CD8-positive, alpha-beta memory T cell (primary cell): ENCODE results near the gene ZNF48. TPM values are rescaled to one million over a fixed set of nuclear protein-coding genes. Genes with fewer than 3 reads are reported as not detected.

Experiments used
- CTCF ChIA-PET: fragments of 350-600 bp; sonication (Branson Sonifier 250); formaldehyde crosslinking; loops from one replicate; lab custom pipeline; 2021; ENCODE audit warnings: antibody characterized with exemption; lab: Charles Lee
- POLR2A ChIA-PET: fragments of 350-600 bp; sonication (Branson Sonifier 250); formaldehyde crosslinking; loops from one replicate; lab custom pipeline; 2021; ENCODE audit warnings: antibody characterized with exemption; lab: Charles Lee
- DNase-seq, 5 donors: peaks; one replicate each; pipeline versions ENCODE4 v3.0.0 to v3.0.0-alpha.2; 2020 to 2022; ENCODE audit warnings: mixed read lengths in 1 of 5
- H3K27ac ChIP-seq: one replicate; pipeline ENCODE4 v1.7.0; 2013; ENCODE audit warnings: low read depth, mild to moderate bottlenecking, low read length, moderate library complexity
- H3K27me3 ChIP-seq: 2 replicates; pipeline ENCODE4 v1.7.0; 2013; ENCODE audit warnings: low read length, mild to moderate bottlenecking; ENCODE audit not compliant: insufficient read depth, poor library complexity, severe bottlenecking
- H3K36me3 ChIP-seq: 2 replicates; pipeline ENCODE4 v1.7.0; 2013; ENCODE audit warnings: mild to moderate bottlenecking, low read length, moderate library complexity; ENCODE audit not compliant: insufficient read depth
- H3K4me1 ChIP-seq: 2 replicates; pipeline ENCODE4 v1.7.0; 2013; ENCODE audit warnings: mild to moderate bottlenecking, low read length, moderate library complexity; ENCODE audit not compliant: insufficient read depth
- H3K4me3 ChIP-seq: 2 replicates; pipeline ENCODE4 v1.7.0; 2013; ENCODE audit warnings: mild to moderate bottlenecking, low read length
- H3K9me3 ChIP-seq: 2 replicates; pipeline ENCODE4 v1.7.0; 2013; ENCODE audit warnings: mild to moderate bottlenecking, low read length
- H3K27ac Mint-ChIP-seq, 8 donors: one replicate each; pipeline ENCODE4 v1.8.0; 2020 to 2021; ENCODE audit warnings: mixed read lengths in 8 of 8, mild to moderate bottlenecking in 6 of 8, inconsistent platforms in 3 of 8, moderate library complexity in 3 of 8
- H3K27me3 Mint-ChIP-seq, 2 donors: one replicate each; pipeline ENCODE4 v1.8.0; 2020 to 2021; ENCODE audit warnings: mixed read lengths in 2 of 2, mild to moderate bottlenecking in 1 of 2, moderate library complexity in 1 of 2
- H3K36me3 Mint-ChIP-seq, 3 donors: one replicate each; pipeline ENCODE4 v1.8.0; 2020 to 2021; ENCODE audit warnings: mixed read lengths in 3 of 3, inconsistent platforms in 1 of 3, mild to moderate bottlenecking in 1 of 3
- H3K4me1 Mint-ChIP-seq, 3 donors: one replicate each; pipeline ENCODE4 v1.8.0; 2020 to 2021; ENCODE audit warnings: mixed read lengths in 3 of 3, inconsistent platforms in 1 of 3, mild to moderate bottlenecking in 1 of 3
- H3K4me3 Mint-ChIP-seq, 7 donors: one replicate each; pipeline ENCODE4 v1.8.0; 2020 to 2021; ENCODE audit warnings: mixed read lengths in 7 of 7, mild to moderate bottlenecking in 6 of 7, moderate library complexity in 4 of 7, inconsistent platforms in 2 of 7
- H3K9me3 Mint-ChIP-seq, 5 donors: one replicate each; pipeline ENCODE4 v1.8.0; 2020 to 2022; ENCODE audit warnings: mixed read lengths in 5 of 5, mild to moderate bottlenecking in 3 of 5, moderate library complexity in 2 of 5, inconsistent platforms in 1 of 5
- polyA plus RNA-seq: library from polyadenylated mRNA; unstranded; fragments of 300-500 nt; fragmentation: Illumina TruSeq; gene quantifications from one replicate; pipeline ENCODE4 v1.2.3, GENCODE V29; 2021
- total RNA-seq, 2 experiments: library from RNA; stranded (reverse); gene quantifications; one replicate each; pipeline ENCODE4 v1.2.3, GENCODE V29; 2021

Gene ZNF48
- total and polyA plus RNA-seq, 3 experiments from 2014 or later = 10.2 to 19.3 (median 18.4) TPM

GRCh38 chr16:30447512-30448226 is 52.4 kb downstream of the ZNF48 start:
- Mint-ChIP-seq H3K9me3 (no peaks in the 10 kb centered on the region), H3K36me3 (peaks cover 9 to 19% (median 13%) of the 10 kb centered on the region in 3 donors), H3K4me1 (peaks cover 45 to 63% (median 56%) of the 10 kb centered on the region in 3 donors), H3K27me3 (peaks cover 0 to 1% of the 10 kb centered on the region in 2 donors), H3K27ac (peak overlapping the region in 2 of 8 donors; percentile 31 to 87), H3K4me3 (peak overlapping the region in 2 of 7 donors; percentile 40 to 88)
- DNase-seq = no peak
- Histone ChIP-seq H3K4me3 (no peak overlapping the region), H3K27ac (no peak overlapping the region), H3K4me1 (peaks cover 52% of the 10 kb centered on the region), H3K36me3 (peaks cover 15% of the 10 kb centered on the region), H3K27me3 (no peaks in the 10 kb centered on the region), H3K9me3 (no peaks in the 10 kb centered on the region)
- POLR2A ChIA-PET = interaction anchor here (0.7 to 3.1 kb wide), 2 partner anchors 11 to 39 kb away, joined by 6 to 15 read pairs; no protein-coding TSS in a partner anchor
- CTCF ChIA-PET = interaction anchor here (0.7 to 4.6 kb wide), 9 partner anchors 8 to 150 kb away, joined by 3 to 34 read pairs (median 3); partner anchors contain the start of genes DCTPP1 and ITGAL

DNA sequence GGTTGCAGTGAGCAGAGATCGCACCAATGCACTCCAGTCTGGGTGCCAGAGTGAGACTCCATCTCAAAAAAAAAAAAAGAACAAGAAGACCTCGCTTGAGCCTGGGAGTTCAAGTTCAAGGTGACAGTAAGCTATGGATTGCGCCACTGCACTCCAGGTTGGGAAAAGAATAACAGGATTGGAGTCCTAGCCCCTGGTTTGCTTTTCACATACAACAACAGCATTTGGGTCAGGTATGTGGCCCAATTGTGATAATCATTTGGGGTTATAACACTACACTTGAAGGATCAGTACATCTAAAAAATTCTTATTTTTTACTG is 53.9 kb downstream of the ZNF48 start:
- POLR2A ChIA-PET = interaction anchor here (0.7 to 3.1 kb wide), 6 partner anchors 10 to 108 kb away, joined by 3 to 15 read pairs (median 6); no protein-coding TSS in a partner anchor
- peak overlapping the region in 2 of 8 donors; percentile 60 to 84 for H3K27ac Mint-ChIP-seq
- H3K4me1 ChIP-seq = peaks cover 43% of the 10 kb centered on the region

More for the DNA sequence above, 53.9 kb downstream of the ZNF48 start:
- no peak for DNase-seq
- no peak overlapping the region for H3K27ac ChIP-seq
- no peaks in the 10 kb centered on the region for H3K27me3 ChIP-seq
- Mint-ChIP-seq H3K27me3 (peaks cover 0 to 1% of the 10 kb centered on the region in 2 donors), H3K36me3 (peaks cover 1 to 7% (median 2%) of the 10 kb centered on the region in 3 donors), H3K4me3 (no peak overlapping the region), H3K9me3 (no peaks in the 10 kb centered on the region), H3K4me1 (peaks cover 36 to 57% (median 50%) of the 10 kb centered on the region in 3 donors)
- H3K4me3 ChIP-seq = no peak overlapping the region
- H3K36me3 ChIP-seq = peaks cover 8% of the 10 kb centered on the region
- no peaks in the 10 kb centered on the region for H3K9me3 ChIP-seq
- CTCF ChIA-PET = interaction anchor here (0.6 to 4.6 kb wide), 36 partner anchors 9 to 186 kb away, joined by 3 to 34 read pairs (median 4); partner anchors contain the start of genes DCTPP1, ITGAL, TBC1D10B and ZNF688

Other genes with a start within 250 kb of the ZNF48 start
- gene CORO1A, start 211.8 kb upstream of the ZNF48 start, total RNA-seq = 100 to 1,000 TPM; 889 to 952 TPM
- gene CORO1A, start 211.8 kb upstream of the ZNF48 start, polyA plus RNA-seq = 1,446 TPM
- gene BOLA2B, start 201.8 kb upstream of the ZNF48 start, total RNA-seq = 100 to 1,000 TPM; 268 to 271 TPM
- 208 TPM for gene BOLA2B, start 201.8 kb upstream of the ZNF48 start, polyA plus RNA-seq
- gene SLX1A, start 201.5 kb upstream of the ZNF48 start, total RNA-seq = 10 to 100 TPM; 63.6 to 70.9 TPM
- 68.8 TPM for gene SLX1A, start 201.5 kb upstream of the ZNF48 start, polyA plus RNA-seq
- gene SULT1A3, start 196.2 kb upstream of the ZNF48 start, total RNA-seq = 10 to 100 TPM; 12.7 to 17.6 TPM
- gene SULT1A3, start 196.2 kb upstream of the ZNF48 start, polyA plus RNA-seq = 1.4 TPM
- gene NPIPB13, start 146.9 kb upstream of the ZNF48 start, total RNA-seq = 10 to 100 TPM; 10.2 to 12.0 TPM
- gene NPIPB13, start 146.9 kb upstream of the ZNF48 start, polyA plus RNA-seq = 1.2 TPM
- 10 to 100 TPM; 84.5 to 89.5 TPM for gene CD2BP2, start 40.1 kb upstream of the ZNF48 start, total RNA-seq
- 27.2 TPM for gene CD2BP2, start 40.1 kb upstream of the ZNF48 start, polyA plus RNA-seq
- gene TBC1D10B, start 24.9 kb upstream of the ZNF48 start, total RNA-seq = 10 to 100 TPM; 59.0 to 61.4 TPM
- 17.3 TPM for gene TBC1D10B, start 24.9 kb upstream of the ZNF48 start, polyA plus RNA-seq
- 1 to 10 TPM; 1.9 to 2.4 TPM for gene MYL11, start 20.6 kb upstream of the ZNF48 start, total RNA-seq
- gene MYL11, start 20.6 kb upstream of the ZNF48 start, polyA plus RNA-seq = 4.6 TPM
- 100 to 1,000 TPM; 187 to 193 TPM for gene SEPTIN1, start 12.9 kb upstream of the ZNF48 start, total RNA-seq
- gene SEPTIN1, start 12.9 kb upstream of the ZNF48 start, polyA plus RNA-seq = 227 TPM
- gene ZNF771, start 12.2 kb downstream of the ZNF48 start, total RNA-seq = 1 to 10 TPM; 7.3 to 9.8 TPM
- gene ZNF771, start 12.2 kb downstream of the ZNF48 start, polyA plus RNA-seq = 6.0 TPM
- gene DCTPP1, start 34.6 kb downstream of the ZNF48 start, total RNA-seq = 100 to 1,000 TPM; 174 to 175 TPM
- 73.7 TPM for gene DCTPP1, start 34.6 kb downstream of the ZNF48 start, polyA plus RNA-seq
- 10 to 100 TPM; 68.2 to 71.0 TPM for gene SEPHS2, start 50.5 kb downstream of the ZNF48 start, total RNA-seq
- gene SEPHS2, start 50.5 kb downstream of the ZNF48 start, polyA plus RNA-seq = 59.0 TPM
- gene ITGAL, start 77.3 kb downstream of the ZNF48 start, total RNA-seq = 100 to 1,000 TPM; 333 to 363 TPM
- 256 TPM for gene ITGAL, start 77.3 kb downstream of the ZNF48 start, polyA plus RNA-seq
- gene ZNF768, start 131.1 kb downstream of the ZNF48 start, total RNA-seq = 10 to 100 TPM; 13.5 to 15.1 TPM
- gene ZNF768, start 131.1 kb downstream of the ZNF48 start, polyA plus RNA-seq = 2.5 TPM
- 10 to 100 TPM; 13.5 to 17.0 TPM for gene ZNF747, start 139.4 kb downstream of the ZNF48 start, total RNA-seq
- 8.4 TPM for gene ZNF747, start 139.4 kb downstream of the ZNF48 start, polyA plus RNA-seq
- 10 to 100 TPM; 15.1 to 15.7 TPM for gene ZNF764, start 163.0 kb downstream of the ZNF48 start, total RNA-seq
- gene ZNF764, start 163.0 kb downstream of the ZNF48 start, polyA plus RNA-seq = 8.9 TPM
- gene ZNF688, start 176.3 kb downstream of the ZNF48 start, total RNA-seq = 10 to 100 TPM in 1 of 2 experiments, 1 to 10 TPM in 1; 9.6 to 10.8 TPM
- gene ZNF688, start 176.3 kb downstream of the ZNF48 start, polyA plus RNA-seq = 28.5 TPM
- 10 to 100 TPM; 10.9 to 13.0 TPM for gene ZNF785, start 190.3 kb downstream of the ZNF48 start, total RNA-seq
- 4.8 TPM for gene ZNF785, start 190.3 kb downstream of the ZNF48 start, polyA plus RNA-seq
- 10 to 100 TPM; 14.6 to 15.7 TPM for gene ZNF689, start 215.0 kb downstream of the ZNF48 start, total RNA-seq
- gene ZNF689, start 215.0 kb downstream of the ZNF48 start, polyA plus RNA-seq = 13.7 TPM